GM12801 (cell line): ENCODE results near the gene FDX1.

Experiments
- CTCF ChIP-seq: IDR thresholded peaks from one replicate; pipeline ENCODE4 v1.5.1; 2011; ENCODE audit warnings: control low read depth; ENCODE audit not compliant: insufficient read length; ENCODE audit errors: extremely low read depth

Gene FDX1

GRCh38 chr11:110508786-110509185 is 79.0 kb downstream of the FDX1 start:
- TF ChIP-seq CTCF = no peak

DNA sequence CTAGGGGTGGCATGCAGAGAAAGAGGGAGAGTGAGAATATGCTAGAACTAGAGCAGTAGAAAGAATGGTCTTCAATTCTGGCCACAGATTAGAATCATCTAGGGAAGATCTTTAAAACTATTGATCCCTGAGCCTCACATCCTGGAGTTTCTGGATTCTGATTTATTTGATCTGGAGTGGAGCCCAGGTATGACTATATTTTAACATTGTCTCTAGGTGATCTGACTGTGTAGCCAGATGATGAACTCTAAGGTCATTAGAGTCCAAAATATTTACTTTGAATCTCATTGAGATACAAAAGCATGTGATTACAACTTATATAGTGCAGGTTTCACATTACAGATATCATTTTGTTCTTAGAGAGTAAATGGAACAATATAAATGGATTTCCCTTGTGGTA is 79.7 kb downstream of the FDX1 start:
- TF ChIP-seq CTCF = no peak

GRCh38 chr11:110512026-110512425 is 82.3 kb downstream of the FDX1 start:
- no peak for TF ChIP-seq CTCF

DNA sequence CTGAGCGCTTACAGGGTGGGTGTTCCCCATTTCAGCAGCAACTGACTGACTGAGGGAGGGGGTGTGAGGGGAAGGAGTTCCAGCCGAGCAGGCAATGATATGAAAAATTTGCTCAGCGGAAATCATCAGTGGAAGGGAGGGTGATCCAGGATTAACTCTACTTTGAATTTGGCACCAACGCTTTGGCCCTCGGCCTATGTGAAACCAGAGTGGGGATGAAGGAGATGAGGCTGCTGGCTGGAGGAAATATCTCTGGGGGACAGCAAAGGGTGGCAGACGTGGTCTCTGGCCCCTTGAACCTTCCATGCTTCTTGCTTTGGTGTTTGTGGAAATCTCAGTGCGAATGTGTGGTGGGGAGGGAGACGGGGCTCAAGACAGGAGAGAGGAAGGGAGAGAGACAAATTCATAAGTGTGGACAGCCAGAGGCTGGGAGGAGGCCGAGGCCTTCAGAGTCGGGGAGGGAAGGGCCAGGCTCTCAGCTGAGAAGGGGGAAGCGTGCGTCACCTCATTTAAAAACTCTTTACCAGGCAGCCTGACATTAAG is 83.6 kb downstream of the FDX1 start:
- no peak for TF ChIP-seq CTCF

DNA sequence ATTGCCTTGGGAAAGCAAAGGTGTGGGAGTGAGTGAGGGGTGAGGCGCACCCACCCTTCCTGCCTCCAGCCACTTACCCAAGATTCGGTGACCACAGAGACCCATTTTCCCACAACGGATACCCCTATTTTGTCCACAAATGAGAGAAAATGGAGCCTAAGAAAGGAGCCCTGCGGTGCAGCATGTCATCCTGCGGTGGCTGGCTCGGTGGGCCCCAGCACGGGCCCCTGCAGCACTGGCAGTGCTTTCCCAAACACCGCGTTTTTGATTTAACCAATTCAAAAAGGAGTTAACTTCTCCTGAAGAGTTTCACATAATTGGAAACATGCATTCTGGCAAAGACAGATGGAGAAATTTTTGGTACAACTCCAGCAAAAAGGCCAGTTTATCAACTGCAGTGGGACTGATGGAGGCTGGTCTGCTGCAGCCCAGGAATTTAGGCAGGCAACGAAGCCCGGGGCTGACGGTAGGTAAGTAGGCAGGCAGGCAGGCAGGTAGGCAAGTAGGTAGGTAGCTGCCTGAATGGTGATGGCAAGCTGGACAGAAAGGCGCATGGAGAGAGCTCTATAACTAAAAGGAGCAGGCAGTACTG is 84.2 kb downstream of the FDX1 start:
- no peak for TF ChIP-seq CTCF
